Kidney (tissue), 14 donors: ENCODE data around the gene ALDH16A1. TPM values are rescaled to one million over a fixed set of nuclear protein-coding genes. Genes with fewer than 3 reads are reported as not detected.
"Not testable (repeated sequence)": the region's sequence is repeated elsewhere in the genome, so short reads cannot be mapped to it uniquely, and the experiment has no call there.

Source experiments
- DNase-seq, 5 donors: peaks; one replicate each; pipeline ENCODE4 v3.0.0-alpha.2; 2013 to 2020
- FAIRE-seq: peaks from 2 replicates; lab custom pipeline; 2012; peaks lifted over from hg19 to GRCh38; lab: Jason Lieb, UNC
- H3K27ac ChIP-seq, 2 donors: one replicate each; pipeline ENCODE4 v1.7.0; 2013; ENCODE audit warnings: low read depth in 2 of 2, low read length in 2 of 2, inconsistent platforms in 1 of 2
- H3K27me3 ChIP-seq: one replicate; pipeline ENCODE4 v1.7.1; 2013; ENCODE audit warnings: low read length, inconsistent platforms; ENCODE audit not compliant: control insufficient read depth, insufficient read depth
- H3K36me3 ChIP-seq, 3 donors: one replicate each; pipeline versions ENCODE4 v1.7.0 to v1.7.1; 2013; ENCODE audit warnings: low read length in 3 of 3, control low read depth in 1 of 3, inconsistent platforms in 1 of 3; ENCODE audit not compliant: insufficient read depth in 3 of 3, control insufficient read depth in 2 of 3
- H3K4me1 ChIP-seq, 3 donors: one replicate each; pipeline versions ENCODE4 v1.7.0 to v1.7.1; 2013; ENCODE audit warnings: low read length in 3 of 3, inconsistent platforms in 1 of 3, low read depth in 1 of 3; ENCODE audit not compliant: control insufficient read depth in 2 of 3, insufficient read depth in 2 of 3
- H3K4me3 ChIP-seq, 3 donors: one replicate each; pipeline versions ENCODE4 v1.7.0 to v1.8.1; 2013; ENCODE audit warnings: low read length in 3 of 3, control low read depth in 1 of 3, inconsistent platforms in 1 of 3
- H3K9ac ChIP-seq, 3 donors: one replicate each; pipeline versions ENCODE4 v1.7.0 to v1.7.1; 2013; ENCODE audit warnings: low read length in 3 of 3, control low read depth in 1 of 3, inconsistent platforms in 1 of 3
- H3K9me3 ChIP-seq, 3 donors: one replicate each; pipeline versions ENCODE4 v1.7.0 to v1.7.1; 2013; ENCODE audit warnings: low read length in 3 of 3, control low read depth in 1 of 3, inconsistent platforms in 1 of 3; ENCODE audit not compliant: control insufficient read depth in 2 of 3, insufficient read depth in 1 of 3
- CTCF ChIP-seq: IDR thresholded peaks from 3 replicates; pipeline ENCODE4 v1.5.1; 2012; ENCODE audit warnings: mild to moderate bottlenecking, moderate library complexity, borderline replicate concordance; ENCODE audit not compliant: insufficient read depth; ENCODE audit errors: extremely low read depth
- intact Hi-C: fragments of 100-400 bp; cut with DNase I; formaldehyde crosslinking; loops from one replicate; pipeline ENCODE4 v1.11.1; 2022
- polyA plus RNA-seq: library from polyadenylated mRNA; stranded (reverse); fragments of 350-450 nt; fragmentation: Illumina TruSeq; extraction: RNeasy Lipid Tissue Mini Kit (QIAGEN cat#74804); gene quantifications from one replicate; pipeline ENCODE4 v1.2.3, GENCODE V29; 2014; ENCODE audit warnings: low read depth, low replicate concordance; ENCODE audit not compliant: insufficient read depth
- total RNA-seq: library from RNA; stranded (reverse); fragmentation: NEBNext Ultra II Directional; extraction: Animal tissue kit (Norgen Biotek cat#: 25700); gene quantifications from one replicate; pipeline ENCODE4 v1.2.1, GENCODE V29; 2021
- donor health status: control.
- donor health status: control.
- donor health status: control.
- donor health status: control.
- donor health status: control.
- donor health status: DM: yes; HTN: yes; CAD: no.
- donor health status: Normal renal cell carcinoma (clear cell type).

Gene ALDH16A1
- total and polyA plus RNA-seq, 2 donors from 2014 or later = 26.8 to 31.8 TPM

- FAIRE-seq (no peak), DNase-seq (peak in 2 of 5 donors; percentile 80 to 92)
- peaks cover 0 to 3% (median 3%) of the 10 kb centered on the region in 3 donors for H3K4me1 ChIP-seq
- no peaks in the 10 kb centered on the region for H3K36me3 ChIP-seq
- no peaks in the 10 kb centered on the region for H3K27me3 ChIP-seq
- no peak overlapping the region for H3K4me3 ChIP-seq
- H3K27ac ChIP-seq = no peak overlapping the region
- H3K9me3 ChIP-seq = no peaks in the 10 kb centered on the region
- H3K9ac ChIP-seq = no peak overlapping the region
- intact Hi-C loops = no loop called here
- TF ChIP-seq CTCF = no peak
These were observed 2.7 kb downstream of the ALDH16A1 start for GRCh38 chr19:49455773-49456172.

- Histone ChIP-seq H3K4me3 (no peak overlapping the region), H3K27me3 (no peaks in the 10 kb centered on the region), H3K4me1 (peaks cover 0 to 3% (median 3%) of the 10 kb centered on the region in 3 donors), H3K27ac (peak overlapping the region in 1 of 2 donors; percentile 53), H3K9me3 (no peaks in the 10 kb centered on the region), H3K9ac (no peak overlapping the region), H3K36me3 (no peaks in the 10 kb centered on the region)
- intact Hi-C loops = no loop called here
- no peak for FAIRE-seq
- TF ChIP-seq CTCF = no peak
- DNase-seq = no peak
These were observed 3.3 kb downstream of the ALDH16A1 start for GRCh38 chr19:49456326-49456725.

GRCh38 chr19:49458567-49458903 lies 5.5 kb downstream of the ALDH16A1 start:
- Histone ChIP-seq H3K36me3 (no peaks in the 10 kb centered on the region), H3K4me1 (peaks cover 0 to 2% (median 0%) of the 10 kb centered on the region in 3 donors), H3K27me3 (no peaks in the 10 kb centered on the region), H3K9ac (peak overlapping the region in 1 of 3 donors; percentile 16), H3K27ac (peak overlapping the region; percentile 51 to 81), H3K9me3 (no peaks in the 10 kb centered on the region), H3K4me3 (no peak overlapping the region)
- FAIRE-seq (no peak), DNase-seq (no peak)
- intact Hi-C loops = no loop called here
- no peak for TF ChIP-seq CTCF

DNA sequence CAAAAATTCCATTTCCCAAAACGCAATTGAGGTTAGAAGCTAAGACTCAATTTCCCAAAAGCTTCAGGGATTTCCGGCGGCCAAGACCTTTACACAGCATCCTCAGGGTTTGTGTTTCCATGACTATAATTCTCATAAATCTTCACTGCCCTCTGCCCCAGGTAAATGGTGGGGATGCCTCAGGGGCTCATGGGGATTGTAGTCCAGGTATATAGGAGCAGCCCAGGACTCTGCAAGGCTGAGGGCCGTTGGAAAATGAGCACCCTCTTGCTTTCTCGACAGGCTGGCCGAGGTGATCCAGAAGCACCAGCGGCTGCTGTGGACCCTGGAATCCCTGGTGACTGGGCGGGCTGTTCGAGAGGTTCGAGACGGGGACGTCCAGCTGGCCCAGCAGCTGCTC lies 6.4 kb downstream of the ALDH16A1 start:
- FAIRE-seq = no peak
- H3K27ac ChIP-seq = no peak overlapping the region
- intact Hi-C loops = no loop called here

GRCh38 chr19:49461130-49461529 lies 8.1 kb downstream of the ALDH16A1 start:
- H3K9me3 ChIP-seq, H3K4me3 ChIP-seq, H3K9ac ChIP-seq, H3K27me3 ChIP-seq, H3K36me3 ChIP-seq, H3K4me1 ChIP-seq, intact Hi-C loops, DNase-seq, H3K27ac ChIP-seq, FAIRE-seq: not testable (repeated sequence)

More for the DNA sequence above, 6.4 kb downstream of the ALDH16A1 start:
- Histone ChIP-seq H3K36me3 (no peaks in the 10 kb centered on the region), H3K9ac (no peak overlapping the region), H3K4me1 (no peaks in the 10 kb centered on the region), H3K4me3 (no peak overlapping the region), H3K9me3 (no peaks in the 10 kb centered on the region), H3K27me3 (no peaks in the 10 kb centered on the region)
- no peak for DNase-seq
- TF ChIP-seq CTCF = no peak
